Endothelial cell of hepatic sinusoid (primary cell): ENCODE data around the gene CUL3.

Experiments used
- in situ Hi-C: cut with HindIII; loops from 2 replicates; pipeline ENCODE4 v1.10.0; 2017; ENCODE audit warnings: low sequenced_read_pairs

CUL3 gene

DNA sequence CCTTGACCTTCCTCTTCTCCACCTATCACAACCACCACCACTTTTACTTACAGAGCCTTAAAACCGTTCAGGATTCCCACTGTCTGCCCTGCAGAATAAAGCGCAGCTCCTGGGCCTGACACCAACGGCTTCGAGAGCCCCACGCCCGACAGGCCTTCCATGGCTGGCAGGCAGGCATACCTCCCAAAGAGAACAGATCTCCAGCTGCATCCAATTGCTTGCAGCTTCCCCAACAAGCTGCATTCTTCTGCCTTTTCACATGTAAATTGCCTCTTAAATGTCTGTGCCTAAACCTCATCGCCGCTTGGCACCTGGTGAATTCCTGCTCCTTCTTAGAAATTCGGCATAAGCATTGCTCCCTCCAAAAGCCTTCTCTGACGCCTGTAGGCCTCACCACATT lies 151.7 kb downstream of the CUL3 start:
- in situ Hi-C loops, result no loop called here

GRCh38 chr2:224432003-224432579 lies 153.1 kb downstream of the CUL3 start:
- in situ Hi-C loops, result no loop called here

GRCh38 chr2:224429441-224429810 lies 155.7 kb downstream of the CUL3 start:
- in situ Hi-C loops, result no loop called here

DNA sequence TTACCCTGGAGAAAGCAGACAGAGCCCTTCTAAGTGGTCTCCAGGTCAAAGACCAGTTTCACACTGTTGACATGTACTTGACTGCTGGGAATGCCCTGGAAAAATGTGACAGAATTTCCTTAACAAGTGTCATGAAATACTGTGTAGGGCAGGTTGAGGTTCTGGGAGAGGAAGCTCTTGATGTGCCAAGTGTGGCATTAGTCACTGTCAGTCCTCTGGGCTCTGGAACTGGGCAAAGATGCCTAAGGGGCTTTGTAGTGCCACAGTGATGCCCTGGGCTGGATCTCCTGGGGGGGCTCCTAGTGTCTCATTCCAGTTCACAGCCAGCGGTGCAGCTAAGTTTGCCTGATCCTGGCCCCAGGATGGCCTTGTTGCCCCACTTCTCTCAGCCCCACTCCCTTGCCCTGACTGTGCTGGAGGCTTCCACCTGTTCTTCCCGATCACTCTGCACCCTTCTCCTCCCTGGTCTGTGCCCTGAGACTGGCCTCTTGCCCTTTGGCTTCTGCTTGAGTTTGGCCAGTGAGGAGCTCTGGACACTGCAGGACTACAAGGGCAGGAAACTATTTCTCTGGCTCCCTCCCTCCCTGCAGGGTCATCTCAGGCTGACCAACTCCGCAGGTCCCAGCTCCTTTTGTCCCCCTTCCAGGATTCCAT lies 156.2 kb downstream of the CUL3 start:
- in situ Hi-C loops, result no loop called here

- in situ Hi-C loops, result no loop called here
These were observed 157.7 kb downstream of the CUL3 start for GRCh38 chr2:224427471-224427870.

DNA sequence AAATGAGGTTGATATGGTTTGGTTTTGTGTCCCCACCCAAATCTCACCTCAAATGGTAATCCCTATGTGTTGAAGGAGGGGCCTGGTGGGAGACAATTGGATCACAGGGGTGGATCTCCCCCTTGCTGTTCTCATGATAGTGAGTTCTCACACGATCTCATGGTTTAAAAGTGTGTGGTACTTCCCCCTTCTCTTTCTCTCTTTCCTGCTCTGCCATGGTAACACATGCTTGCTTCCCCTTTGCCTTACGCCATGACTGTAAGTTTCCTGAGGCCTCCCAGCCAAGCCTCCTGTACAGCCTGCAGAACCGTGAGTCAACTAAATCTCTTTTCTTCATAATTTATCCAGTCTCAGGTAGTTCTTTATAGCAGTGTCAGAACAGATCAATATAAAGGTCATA lies 158.5 kb downstream of the CUL3 start:
- in situ Hi-C loops, result no loop called here

DNA sequence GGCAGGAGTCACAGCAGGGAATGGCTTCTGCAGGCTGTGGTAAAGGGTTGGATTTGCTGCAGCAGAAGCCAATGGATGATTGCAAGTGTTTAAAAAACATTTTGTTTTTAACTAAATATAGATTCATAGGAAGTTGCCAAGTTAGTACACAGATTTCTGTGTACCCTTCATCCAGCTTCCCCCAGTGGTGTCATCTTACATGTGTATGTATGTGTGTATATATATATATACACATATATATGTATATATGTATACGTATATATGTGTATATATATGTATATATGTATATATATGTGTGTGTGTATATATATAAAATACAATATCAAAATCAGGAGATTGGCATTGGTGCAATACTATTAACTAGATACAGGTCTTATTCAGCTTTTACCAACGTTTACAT lies 164.1 kb downstream of the CUL3 start:
- in situ Hi-C loops, result no loop called here
